ENCODE results near the gene SLCO1A2. TPM values are rescaled to one million over a fixed set of nuclear protein-coding genes. Genes with fewer than 3 reads are reported as not detected.

SLCO1A2 gene
- total RNA-seq, 1 experiment from 2014 or later = not detected

- no TSS peak for BruUV-seq (replicated peaks)
- Histone ChIP-seq H3K27ac (ENCODE audit: low read length) (no peak overlapping the region), H3K27me3 (ENCODE audit: control insufficient read depth, insufficient read depth, low read length) (no peaks in the 10 kb centered on the region), H3K4me1 (ENCODE audit: control insufficient read depth, insufficient read depth, low read length) (no peaks in the 10 kb centered on the region), H3K9me3 (ENCODE audit: control insufficient read depth, insufficient read depth, low read depth, low read length) (no peaks in the 10 kb centered on the region), H3K36me3 (ENCODE audit: control insufficient read depth, insufficient read depth, low read length) (no peaks in the 10 kb centered on the region), H3K4me3 (ENCODE audit: low read depth in 2 of 2, low read length in 2 of 2) (no peak overlapping the region)
- in situ Hi-C loops (cut with HindIII; ENCODE audit: low pct_unique_long_range_greater_than_20kb, low sequenced_read_pairs) (no loop called here), intact Hi-C loops (cut with micrococcal nuclease; ENCODE audit: unreplicated experiment) (no loop called here)
- ATAC-seq (no peak), DNase-seq (ENCODE audit: low read depth, low spot score) (no peak)
- TF ChIP-seq TCF7L2 (IDR thresholded peaks at IDR 0.05; ENCODE audit: low read depth, low read length) (no peak), REST (IDR thresholded peaks at IDR 0.05; ENCODE audit: insufficient read depth in 1 of 2, low read depth in 2 of 2, low read length in 1 of 2) (no peak), SIN3A (IDR thresholded peaks at IDR 0.05; ENCODE audit: borderline replicate concordance, insufficient read depth, low read depth, low read length) (no peak), POLR2AphosphoS5 (IDR thresholded peaks at IDR 0.05; ENCODE audit: low read depth, low read length) (no peak)
- TF ChIP-seq, protein P1, sequence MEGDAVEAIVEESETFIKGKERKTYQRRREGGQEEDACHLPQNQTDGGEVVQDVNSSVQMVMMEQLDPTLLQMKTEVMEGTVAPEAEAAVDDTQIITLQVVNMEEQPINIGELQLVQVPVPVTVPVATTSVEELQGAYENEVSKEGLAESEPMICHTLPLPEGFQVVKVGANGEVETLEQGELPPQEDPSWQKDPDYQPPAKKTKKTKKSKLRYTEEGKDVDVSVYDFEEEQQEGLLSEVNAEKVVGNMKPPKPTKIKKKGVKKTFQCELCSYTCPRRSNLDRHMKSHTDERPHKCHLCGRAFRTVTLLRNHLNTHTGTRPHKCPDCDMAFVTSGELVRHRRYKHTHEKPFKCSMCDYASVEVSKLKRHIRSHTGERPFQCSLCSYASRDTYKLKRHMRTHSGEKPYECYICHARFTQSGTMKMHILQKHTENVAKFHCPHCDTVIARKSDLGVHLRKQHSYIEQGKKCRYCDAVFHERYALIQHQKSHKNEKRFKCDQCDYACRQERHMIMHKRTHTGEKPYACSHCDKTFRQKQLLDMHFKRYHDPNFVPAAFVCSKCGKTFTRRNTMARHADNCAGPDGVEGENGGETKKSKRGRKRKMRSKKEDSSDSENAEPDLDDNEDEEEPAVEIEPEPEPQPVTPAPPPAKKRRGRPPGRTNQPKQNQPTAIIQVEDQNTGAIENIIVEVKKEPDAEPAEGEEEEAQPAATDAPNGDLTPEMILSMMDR (IDR thresholded peaks at IDR 0.05) = no peak
- ChIA-PET POLR2A (no interaction called here), CTCF (no interaction called here)
Measured at GRCh38 chr12:21219206-21219605, 115.5 kb downstream of the SLCO1A2 start.

Other genes with a start within 250 kb of the SLCO1A2 start
- gene SLCO1B1, start 203.7 kb downstream of the SLCO1A2 start, total RNA-seq (2021; ENCODE audit: unreplicated experiment) = not detected
- gene IAPP, start 38.0 kb upstream of the SLCO1A2 start, total RNA-seq (2021; ENCODE audit: unreplicated experiment) = not detected
- gene PYROXD1, start 102.7 kb upstream of the SLCO1A2 start, total RNA-seq (2021; ENCODE audit: unreplicated experiment) = 8.6 TPM
- gene RECQL, start 166.7 kb upstream of the SLCO1A2 start, total RNA-seq (2021; ENCODE audit: unreplicated experiment) = 42.3 TPM
- gene GOLT1B, start 166.9 kb upstream of the SLCO1A2 start, total RNA-seq (2021; ENCODE audit: unreplicated experiment) = 40.8 TPM
- gene SPX, start 191.4 kb upstream of the SLCO1A2 start, total RNA-seq (2021; ENCODE audit: unreplicated experiment) = 0.13 TPM

Data from Panc1 (cell line).